Nasal cavity respiratory epithelium epithelial cell of viscerocranial mucosa (primary cell): ENCODE data around the gene HOXD9. TPM values are rescaled to one million over a fixed set of nuclear protein-coding genes. Genes with fewer than 3 reads are reported as not detected.

Source experiments
- total RNA-seq: library from RNA; depleted of rRNA; stranded (reverse); fragments of >200 nt; gene quantifications from 2 replicates; pipeline ENCODE4 v1.2.3, GENCODE V29; 2014

HOXD9 gene
- not detected in 2 replicates for total RNA-seq

GRCh38 chr2:176122683-176123410, at the start of gene HOXD9:
HOXD9 (plus strand) TSS chr2:176122719; CDS start chr2:176122769, 50 bp downstream.

DNA sequence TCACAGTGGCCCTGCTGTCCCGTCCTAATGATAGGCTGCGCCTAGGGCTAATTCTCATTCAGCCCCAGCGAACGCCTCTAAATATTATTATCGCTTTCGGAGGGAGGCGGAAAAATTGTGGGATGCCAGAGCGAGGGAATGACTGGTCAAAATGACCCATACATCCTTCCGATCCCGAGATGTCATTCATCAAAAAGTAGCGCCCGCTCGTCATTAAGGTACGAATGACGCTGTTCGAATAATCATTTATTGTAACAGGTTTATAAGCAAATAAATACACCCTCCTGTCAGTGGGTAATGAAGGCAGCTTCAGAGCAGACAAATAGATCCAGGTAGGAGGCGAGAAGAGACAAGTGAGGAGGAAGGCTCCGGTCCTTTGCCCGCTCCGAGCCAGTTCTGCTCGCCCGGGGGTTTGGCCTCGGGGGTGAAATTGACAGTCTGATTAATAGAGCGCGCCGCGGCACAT, 38.7 kb upstream of the HOXD9 start, which contains the start of gene EVX2:
EVX2 (minus strand) TSS at position 167 of the 466 bp plus-strand sequence. CDS start 186 bp downstream, outside the sequence.

GRCh38 chr2:176092270-176093144, 30.0 kb upstream of the HOXD9 start, which contains the start of gene HOXD13:
HOXD13 (plus strand) TSS chr2:176092721; CDS start chr2:176092891, 170 bp downstream.

DNA sequence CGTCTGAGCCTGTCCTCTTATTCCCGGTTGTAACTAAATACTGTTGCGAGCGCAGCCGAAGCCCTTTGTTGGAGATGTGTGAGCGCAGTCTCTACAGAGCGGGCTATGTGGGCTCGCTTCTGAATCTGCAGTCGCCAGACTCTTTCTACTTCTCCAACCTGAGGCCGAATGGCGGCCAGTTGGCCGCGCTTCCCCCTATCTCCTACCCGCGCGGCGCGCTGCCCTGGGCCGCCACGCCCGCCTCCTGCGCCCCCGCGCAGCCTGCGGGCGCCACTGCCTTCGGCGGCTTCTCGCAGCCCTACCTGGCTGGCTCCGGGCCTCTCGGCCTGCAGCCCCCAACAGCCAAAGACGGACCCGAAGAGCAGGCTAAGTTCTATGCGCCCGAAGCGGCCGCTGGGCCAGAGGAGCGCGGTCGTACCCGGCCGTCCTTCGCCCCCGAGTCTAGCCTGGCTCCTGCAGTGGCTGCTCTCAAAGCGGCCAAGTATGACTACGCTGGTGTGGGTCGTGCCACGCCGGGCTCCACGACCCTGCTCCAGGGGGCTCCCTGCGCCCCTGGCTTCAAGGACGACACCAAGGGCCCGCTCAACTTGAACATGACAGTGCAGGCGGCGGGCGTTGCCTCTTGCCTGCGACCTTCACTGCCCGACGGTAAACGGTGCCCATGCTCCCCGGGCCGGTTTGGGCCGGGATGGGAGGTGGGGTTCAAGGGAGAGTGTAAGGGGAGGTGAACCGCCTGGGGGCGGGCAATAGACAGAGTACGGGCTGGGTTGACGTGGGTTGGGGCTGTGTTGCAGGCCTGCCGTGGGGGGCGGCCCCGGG, 22.6 kb upstream of the HOXD9 start, which contains the start of gene HOXD12:
HOXD12 (plus strand) TSS at position 68 of the 819 bp plus-strand sequence; CDS start at position 75, 7 bp downstream.

GRCh38 chr2:176106581-176107539, 15.7 kb upstream of the HOXD9 start, which contains the start of gene HOXD11:
HOXD11 (plus strand) TSS chr2:176107280; CDS start chr2:176107356, 76 bp downstream.

GRCh38 chr2:176115883-176116813, 6.4 kb upstream of the HOXD9 start, which contains the start of gene HOXD10:
HOXD10 (plus strand) TSS chr2:176116778; CDS start chr2:176116834, 56 bp downstream.

GRCh38 chr2:176128982-176129796, 6.7 kb downstream of the HOXD9 start, which contains the start of gene HOXD8:
HOXD8 (plus strand) TSS chr2:176129705; CDS start chr2:176130367, 662 bp downstream.

GRCh38 chr2:176151442-176152287, 29.1 kb downstream of the HOXD9 start, which contains the start of gene HOXD4:
HOXD4 (plus strand) TSS chr2:176151550; CDS start chr2:176151634, 84 bp downstream.

GRCh38 chr2:176156807-176157498, 34.4 kb downstream of the HOXD9 start, which contains the start of gene HOXD3:
HOXD3 (plus strand) TSS chr2:176157307; CDS start chr2:176169115, 11,808 bp downstream.

Other genes with a start within 250 kb of the HOXD9 start
- 17.4 and 35.1 TPM in 2 replicates for gene LNPK, start 120.5 kb upstream of the HOXD9 start, total RNA-seq
- gene EVX2, start 38.8 kb upstream of the HOXD9 start, total RNA-seq, result not detected in 2 replicates
- gene HOXD13, start 30.0 kb upstream of the HOXD9 start, total RNA-seq, result not detected in 2 replicates
- not detected in 2 replicates for gene HOXD12, start 22.9 kb upstream of the HOXD9 start, total RNA-seq
- gene HOXD11, start 15.4 kb upstream of the HOXD9 start, total RNA-seq, result not detected in 2 replicates
- not detected in 2 replicates for gene HOXD10, start 5.9 kb upstream of the HOXD9 start, total RNA-seq
- gene HOXD8, start 7.0 kb downstream of the HOXD9 start, total RNA-seq, result not detected in 2 replicates
- not detected in 2 replicates for gene HOXD4, start 28.8 kb downstream of the HOXD9 start, total RNA-seq
- not detected in 2 replicates for gene HOXD3, start 34.6 kb downstream of the HOXD9 start, total RNA-seq
- not detected in 2 replicates for gene HOXD1, start 65.9 kb downstream of the HOXD9 start, total RNA-seq
- gene MTX2, start 146.7 kb downstream of the HOXD9 start, total RNA-seq, result 27.0 and 31.5 TPM in 2 replicates